Stimulated activated CD8-positive, alpha-beta memory T cell treated with anti-CD3 and anti-CD28 coated beads, Interleukin-15, amount 100 ng/mL, for 4 hours (primary cell): ENCODE results near the gene CATSPERE.
A peak's percentile ranks its signal among the peaks of the same experiment; 100 is the strongest.
"Not testable (repeated sequence)": the region's sequence is repeated elsewhere in the genome, so short reads cannot be mapped to it uniquely, and the experiment has no call there.

ENCODE experiments used
- DNase-seq, 2 donors: peaks; one replicate each; pipeline ENCODE4 v3.0.0-alpha.2; 2020; ENCODE audit warnings: low read depth in 2 of 2

The CATSPERE gene

DNA sequence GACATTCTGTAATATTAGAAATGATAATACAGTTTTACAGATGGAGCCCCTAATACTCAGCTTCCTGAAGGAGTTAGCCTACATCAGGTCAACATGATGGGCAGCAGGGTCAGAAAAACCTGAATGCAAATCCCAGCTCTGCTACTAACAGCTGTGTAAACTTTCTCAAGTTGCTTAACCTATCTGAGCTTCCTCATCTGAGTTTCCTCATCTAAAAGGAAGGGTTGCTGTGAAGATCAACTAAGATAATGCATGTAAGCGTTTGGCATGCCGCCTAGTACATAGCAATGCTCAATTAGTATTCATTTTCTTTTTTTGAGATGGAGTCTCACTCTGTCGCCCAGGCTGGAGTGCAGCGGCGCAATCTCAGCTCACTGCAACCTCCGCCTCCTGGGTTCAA, 173.5 kb downstream of the CATSPERE start:
- no peak for DNase-seq

DNA sequence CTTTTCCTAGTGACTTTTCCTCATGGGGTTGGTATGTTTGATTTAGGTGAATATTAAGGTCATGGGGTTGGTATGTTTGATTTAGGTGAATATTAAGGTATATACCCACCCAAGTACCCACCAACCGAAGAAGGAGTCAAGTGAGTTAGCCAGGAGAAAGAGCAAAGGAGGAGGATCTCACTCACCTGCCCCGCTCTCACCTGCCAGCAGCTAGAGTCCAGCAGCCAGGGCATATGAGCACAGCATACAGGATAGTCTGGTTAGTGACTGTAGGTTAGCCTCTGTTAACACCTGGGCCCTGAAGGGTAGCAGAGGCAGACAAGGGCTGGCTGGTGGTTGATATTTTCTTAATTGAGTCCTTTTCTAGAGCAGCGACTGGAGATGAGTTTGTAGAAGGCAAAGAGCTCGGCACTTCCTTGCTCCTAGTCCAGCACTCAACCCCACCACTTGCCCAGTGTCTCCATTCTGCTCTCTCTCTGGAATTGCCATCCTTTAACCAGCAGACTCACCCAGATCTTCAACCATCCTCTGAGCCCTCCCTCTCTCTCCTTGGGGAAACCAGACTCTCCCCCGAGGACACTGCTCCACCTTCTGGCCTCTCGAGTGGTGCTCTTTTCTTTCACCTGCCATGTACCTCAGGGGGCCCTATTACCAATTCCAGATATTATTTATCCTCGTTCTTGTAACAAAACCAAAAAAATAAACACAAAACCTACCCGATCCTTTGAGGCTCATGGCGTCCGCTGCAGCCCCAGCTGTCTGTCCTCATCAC, 175.6 kb downstream of the CATSPERE start:
- no peak for DNase-seq

DNA sequence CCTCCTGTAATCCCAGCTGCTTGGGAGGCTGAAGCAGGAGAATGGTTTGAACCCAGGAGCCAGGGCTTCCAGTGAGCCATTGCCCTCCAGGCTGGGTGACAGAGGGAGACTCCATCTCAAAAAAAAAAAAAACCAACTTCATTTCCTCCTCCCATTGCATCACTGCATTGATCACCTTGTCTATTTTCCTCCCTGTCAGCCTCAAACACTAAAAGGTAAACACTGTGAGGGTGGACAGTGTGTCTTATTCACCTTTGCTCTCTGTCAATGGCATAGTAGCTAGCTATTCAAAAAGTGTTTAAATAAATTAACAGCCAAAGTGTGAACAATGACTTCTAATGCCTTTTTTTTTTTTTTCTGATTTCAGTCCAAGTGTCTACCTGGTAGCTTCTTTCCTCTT, 178.5 kb downstream of the CATSPERE start:
- no peak for DNase-seq

DNA sequence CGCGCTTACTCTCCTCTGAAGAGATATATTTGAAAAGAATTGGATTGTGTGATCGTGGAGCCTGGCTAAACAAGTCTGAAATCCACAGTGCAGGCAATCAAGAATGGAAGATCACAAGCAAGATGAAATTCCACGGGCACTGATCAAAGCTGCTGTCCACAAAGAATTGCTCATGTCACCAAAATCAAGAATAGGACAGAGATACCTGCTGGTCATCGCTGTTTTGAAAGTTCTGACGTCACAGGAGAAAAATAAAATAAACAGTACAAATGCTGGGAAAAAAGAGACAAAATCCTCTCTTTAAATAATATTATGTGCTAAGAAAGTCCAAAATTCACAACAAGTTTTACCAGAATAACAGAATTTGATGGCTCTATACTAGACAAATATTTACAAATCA, 179.8 kb downstream of the CATSPERE start:
- DNase-seq: no peak

DNA sequence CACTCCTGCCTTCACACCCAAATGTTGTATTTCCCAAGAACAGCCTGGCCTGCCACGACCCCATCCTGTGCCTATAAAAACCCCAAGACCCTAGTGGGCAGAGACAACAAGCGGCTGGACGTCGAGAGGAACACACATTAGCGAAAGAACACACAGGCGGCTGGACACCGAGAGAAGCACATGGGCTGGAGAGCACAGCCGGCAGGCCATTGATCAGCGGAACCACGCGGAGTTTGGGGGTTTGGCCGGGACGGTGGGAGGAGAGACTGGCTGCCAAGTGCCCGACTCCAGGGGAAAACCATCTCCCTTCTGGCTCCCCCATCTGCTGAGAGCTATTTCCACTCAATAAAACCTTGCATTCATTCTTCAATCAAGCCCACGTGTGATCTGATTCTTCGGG, 181.5 kb downstream of the CATSPERE start:
- DNase-seq: no peak

DNA sequence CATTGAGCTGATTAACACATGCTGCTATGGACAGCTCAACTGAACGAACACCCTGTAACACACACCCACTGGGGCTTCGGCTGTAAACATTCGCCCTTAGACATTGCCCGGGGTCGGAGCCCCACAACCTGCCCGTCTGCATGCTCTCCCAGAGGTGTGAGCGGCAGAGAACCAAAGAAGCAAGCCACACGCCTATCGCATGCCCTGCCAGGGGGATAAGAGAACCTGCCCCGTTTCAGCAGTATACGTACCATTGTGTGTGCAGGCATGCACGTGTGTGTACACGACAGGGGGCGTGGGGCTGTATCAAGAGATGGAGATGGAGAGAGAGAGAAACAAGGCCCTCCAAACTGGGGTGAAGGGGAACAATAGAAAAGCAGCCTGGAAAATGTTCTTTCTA, 181.9 kb downstream of the CATSPERE start:
- no peak for DNase-seq

DNA sequence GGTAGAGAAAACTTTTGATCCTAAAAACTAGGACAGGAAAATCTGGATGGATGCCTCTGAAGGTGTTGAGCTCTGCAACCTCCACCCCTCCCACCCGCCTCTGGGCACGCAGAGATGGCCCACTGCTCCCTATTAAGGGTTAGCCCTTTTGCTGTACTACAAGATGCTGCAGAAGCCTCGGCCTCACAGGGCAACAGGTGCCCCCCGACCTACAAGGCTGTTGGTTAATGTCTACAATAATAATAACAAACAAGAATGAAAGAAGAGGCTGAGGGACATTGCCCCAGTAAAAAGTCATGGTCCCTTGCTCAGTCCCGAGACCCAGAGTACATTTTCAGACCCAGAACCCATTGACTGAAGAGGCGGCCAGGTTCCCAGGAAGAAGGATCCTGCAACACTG, 184.3 kb downstream of the CATSPERE start:
- no peak for DNase-seq

DNA sequence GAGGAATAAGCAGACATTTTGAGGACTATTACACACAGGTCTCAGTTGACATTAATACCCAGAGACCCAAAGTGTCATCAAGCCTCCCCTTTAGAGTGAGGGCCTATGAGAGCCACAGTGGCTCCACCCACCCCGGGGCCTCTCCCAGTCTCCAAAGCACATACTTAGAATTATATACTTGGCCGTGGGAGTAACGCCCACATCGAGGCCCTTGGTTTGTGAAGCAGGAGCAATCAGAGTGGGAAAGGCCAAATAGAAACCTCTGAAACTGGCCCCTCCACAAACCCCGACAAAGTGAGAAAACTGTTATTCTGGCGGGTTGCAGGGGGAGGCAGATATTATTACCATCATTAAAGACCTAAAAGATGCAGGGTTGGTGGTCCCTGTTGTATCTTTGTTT, 184.8 kb downstream of the CATSPERE start:
- DNase-seq: no peak

DNA sequence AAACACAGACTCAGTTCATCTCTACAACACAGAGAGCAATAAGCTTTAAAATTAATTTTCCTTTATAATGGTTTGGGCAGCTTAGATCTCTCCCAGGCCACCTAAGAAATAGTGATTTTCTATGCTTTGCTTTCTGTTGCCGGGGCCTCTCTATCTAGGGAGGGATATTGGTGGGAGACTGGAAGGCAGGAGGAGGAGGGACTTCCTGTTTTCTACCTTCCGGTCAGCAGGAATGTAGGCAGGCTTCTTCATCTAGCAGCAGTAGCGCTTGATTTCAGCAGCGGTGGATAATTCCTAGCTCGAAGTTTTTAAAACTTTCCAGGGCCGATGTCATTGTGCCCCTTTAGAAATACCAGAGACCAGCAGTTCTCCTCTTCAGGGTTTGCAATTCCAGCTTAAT, 186.7 kb downstream of the CATSPERE start:
- no peak for DNase-seq

DNA sequence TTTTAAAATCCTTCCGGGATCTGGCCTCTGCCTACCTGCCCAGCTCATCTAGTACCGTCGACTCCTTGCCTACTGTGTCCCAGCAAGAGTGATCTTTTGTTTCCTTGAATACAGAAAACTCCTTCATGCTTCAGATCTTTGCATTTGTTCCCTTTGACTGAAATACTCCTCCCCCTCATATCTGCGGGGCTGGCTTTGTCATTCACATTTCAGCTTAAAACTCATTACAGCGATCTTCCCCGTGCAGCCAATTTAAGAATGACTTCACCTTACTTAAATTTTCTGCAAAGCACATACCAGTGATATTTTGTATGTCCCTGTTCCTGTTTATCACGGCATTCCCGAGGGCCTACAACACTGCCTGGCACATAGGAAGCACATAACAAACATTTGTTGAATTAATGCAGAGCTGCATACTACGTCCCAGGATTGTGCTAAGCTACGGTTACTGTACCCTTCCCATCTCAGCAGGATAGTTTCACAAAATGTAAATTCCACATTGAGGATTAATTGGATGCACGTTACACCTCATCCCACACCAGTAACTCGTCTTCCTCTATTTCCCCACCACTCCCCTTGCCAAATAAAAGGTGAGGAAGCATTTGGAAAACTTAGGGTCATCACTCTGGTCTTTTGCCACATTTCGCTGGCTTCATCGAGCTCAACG, 191.0 kb downstream of the CATSPERE start:
- no peak for DNase-seq

DNA sequence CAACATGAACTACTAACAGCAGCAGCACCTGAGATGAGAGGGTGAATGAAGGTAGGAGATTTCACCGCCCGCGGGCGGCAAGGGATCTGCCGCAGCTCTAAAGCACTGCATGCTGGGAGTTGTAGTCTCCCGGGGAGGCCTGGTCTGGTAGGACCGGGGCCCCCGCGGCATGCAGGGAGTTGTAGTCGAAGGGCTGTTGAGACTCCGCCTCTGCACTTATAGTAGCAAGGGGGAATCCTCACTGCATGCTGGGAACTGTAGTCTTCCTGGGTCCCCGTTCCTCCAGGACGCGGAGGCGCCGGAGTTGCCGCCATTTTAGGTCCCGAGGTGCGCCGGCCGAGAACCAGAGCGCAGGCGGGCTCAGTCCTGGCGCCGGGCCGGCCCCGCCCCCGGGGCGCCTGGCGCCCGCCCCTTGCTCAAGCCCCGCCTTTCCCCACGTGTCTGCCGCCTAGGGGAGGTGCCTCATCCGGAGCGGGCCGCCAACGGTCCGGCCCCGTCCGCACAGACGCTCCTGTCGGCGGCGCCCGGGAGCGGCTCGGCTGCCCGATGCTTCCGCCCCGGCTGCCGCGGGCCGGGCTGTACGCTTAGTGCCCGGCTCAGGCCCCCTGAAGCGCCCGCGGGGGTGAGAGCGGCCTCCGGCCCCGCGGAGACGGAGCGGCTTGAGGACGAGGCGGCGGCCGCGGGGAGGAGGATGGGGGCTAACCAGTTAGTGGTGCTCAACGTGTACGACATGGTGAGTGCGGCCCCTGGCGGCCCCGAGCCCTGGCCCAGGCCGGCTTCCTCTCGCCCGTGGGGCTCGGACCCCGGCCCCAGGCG, 191.8 kb downstream of the CATSPERE start, which contains the start of gene DESI2:
Gene DESI2 (plus strand): TSS at position 504 of the 816 bp plus-strand sequence. CDS start 188 bp downstream, at position 692.
- peak; percentile 95 to 98 for DNase-seq

DNA sequence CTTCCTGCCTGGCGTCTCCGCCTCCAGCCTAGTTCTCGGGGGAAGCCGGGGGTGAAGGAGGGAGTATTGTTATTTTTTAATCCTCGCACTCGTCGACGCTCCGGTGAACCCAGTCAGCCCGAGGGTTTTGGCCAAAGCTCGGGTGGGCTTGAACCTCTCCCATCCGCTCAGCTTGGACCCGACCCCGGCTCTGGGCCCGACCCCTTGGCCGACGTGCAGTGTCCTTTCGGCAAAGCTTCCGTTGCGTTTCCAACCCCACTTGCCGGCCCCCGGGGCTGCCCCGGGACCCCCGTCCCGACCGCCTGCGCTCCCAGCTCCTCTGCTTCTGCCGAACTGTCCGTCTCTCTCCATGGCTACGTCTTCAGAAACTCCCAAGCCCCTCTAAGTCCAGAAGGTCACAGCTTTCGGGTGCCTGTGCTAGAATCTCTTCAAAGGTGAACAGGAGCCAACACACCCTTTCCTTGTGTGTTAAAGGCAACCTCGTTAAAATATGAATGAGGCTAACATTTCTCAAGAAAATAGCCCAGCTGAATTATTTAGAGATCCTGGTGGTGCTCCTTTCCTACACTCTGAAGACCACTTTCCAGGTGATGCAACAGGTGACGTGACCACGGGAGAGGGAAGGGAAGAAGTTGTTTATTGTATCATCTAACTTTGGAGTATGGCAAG, 192.5 kb downstream of the CATSPERE start:
- no peak for DNase-seq

DNA sequence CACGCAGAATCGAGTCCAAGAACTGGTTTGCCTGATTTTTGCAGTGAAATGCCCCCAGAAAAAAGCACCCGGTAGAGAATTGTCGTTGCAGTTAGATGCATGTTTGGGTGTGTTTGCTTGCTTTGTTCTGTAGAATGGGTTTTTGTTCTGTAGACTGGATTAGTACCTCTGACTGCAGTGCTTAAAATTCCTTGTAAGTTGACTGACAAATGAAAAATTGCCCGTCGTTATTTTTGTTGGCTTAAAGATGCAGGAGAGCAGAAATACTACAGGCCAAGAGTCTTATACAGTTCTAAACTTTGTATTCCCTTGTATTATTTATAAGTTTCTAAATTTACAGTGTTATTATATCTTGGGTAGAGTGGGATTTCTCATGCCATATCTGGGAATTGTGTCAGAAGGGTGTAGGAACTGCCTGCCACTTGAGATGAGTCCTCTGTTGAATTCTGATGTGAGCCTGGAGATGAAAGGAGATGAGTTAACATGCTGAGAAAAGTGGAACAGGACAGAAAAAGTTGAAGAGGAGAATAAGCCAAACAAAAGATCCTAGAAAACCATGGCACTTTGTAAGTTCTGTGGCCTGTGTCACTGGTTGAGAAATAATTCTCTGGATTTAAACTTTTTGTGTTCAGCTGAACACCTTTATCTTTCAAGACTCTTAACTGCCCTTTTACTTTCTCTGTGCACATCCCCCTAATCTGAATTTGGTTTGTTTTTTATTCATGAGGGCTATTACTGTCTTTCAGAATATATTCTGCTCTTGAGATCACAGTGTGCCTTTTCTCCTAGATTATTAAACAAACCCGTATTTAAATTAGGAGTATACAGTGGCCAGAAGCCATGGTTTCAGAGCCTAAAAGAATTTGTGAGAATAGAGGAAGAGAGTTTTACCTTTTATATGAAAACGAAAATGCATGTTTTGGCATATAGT, 193.3 kb downstream of the CATSPERE start:
- DNase-seq: no peak

DNA sequence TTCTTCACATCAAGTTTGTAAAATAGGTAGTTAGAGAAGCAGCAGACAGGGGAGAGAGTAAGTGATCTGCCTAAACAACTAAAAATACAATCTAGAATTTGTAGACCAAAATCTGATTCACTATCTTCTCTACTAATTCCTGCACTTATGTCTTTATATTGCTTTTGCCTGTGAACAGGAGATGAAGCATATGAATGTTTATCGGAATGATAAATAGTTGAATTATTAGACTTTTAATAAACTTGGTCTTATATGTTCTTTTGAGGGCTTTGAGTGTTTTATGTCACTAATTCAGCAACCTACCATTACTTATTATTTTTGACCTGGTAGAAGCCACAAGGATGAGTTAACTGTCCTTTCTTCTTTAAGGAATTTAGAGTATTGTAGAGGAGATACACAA, 194.1 kb downstream of the CATSPERE start:
- DNase-seq: no peak

DNA sequence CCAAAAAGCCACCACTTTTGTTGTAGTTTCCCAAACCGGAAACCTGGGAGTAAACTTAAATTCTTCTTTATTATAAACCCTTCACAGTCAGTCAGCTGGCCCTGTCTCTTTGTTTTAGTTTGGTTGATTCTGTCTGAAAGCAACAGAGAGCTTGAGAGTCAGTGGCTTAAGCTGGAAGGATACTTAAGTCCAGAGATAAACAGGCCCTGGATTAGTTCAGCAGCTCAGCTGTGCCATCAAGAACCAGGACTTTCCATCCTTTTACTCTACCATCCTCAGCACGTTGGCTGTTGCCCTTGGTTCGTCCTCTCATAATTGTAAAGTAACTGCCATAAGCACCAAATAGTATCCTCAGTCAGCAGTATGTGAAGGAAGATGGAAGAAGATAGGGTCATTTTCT, 196.3 kb downstream of the CATSPERE start:
- DNase-seq: no peak

DNA sequence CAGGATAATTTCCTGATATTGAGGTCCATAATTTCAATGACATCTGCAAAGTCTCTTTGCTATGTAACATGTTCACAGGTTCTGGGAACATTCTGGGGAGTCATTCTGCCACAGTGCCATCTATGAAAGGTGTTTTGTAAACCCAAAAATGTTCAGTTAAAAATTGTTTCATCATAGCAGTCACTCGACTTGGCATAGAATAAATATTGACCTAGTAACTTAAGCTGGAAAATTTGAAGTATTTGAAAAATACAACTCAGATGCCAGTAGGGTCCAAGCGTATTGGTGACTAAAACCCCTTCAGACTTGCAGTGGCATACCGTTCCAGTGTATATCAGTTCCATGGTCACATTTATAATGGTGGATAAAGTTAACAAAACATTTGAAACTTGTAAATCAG, 198.6 kb downstream of the CATSPERE start:
- DNase-seq: no peak

DNA sequence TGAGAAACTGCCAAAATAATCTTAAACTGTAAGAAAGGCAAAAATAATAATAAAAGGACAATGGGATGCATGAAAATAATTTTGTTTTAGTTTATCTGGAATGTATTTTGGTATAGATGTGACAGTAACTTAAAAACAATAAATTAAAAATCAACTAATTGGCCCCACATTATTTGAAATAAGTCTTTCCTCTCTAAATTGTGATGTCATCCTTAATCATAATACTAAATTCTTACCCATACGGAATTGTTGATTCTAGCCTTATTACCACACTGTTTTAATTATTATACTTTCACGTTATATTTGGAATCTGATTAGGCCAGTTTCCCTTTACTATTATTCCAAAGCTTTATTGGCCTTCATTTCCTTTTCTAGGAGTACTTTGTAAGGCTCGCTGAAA, 199.5 kb downstream of the CATSPERE start:
- DNase-seq: no peak

DNA sequence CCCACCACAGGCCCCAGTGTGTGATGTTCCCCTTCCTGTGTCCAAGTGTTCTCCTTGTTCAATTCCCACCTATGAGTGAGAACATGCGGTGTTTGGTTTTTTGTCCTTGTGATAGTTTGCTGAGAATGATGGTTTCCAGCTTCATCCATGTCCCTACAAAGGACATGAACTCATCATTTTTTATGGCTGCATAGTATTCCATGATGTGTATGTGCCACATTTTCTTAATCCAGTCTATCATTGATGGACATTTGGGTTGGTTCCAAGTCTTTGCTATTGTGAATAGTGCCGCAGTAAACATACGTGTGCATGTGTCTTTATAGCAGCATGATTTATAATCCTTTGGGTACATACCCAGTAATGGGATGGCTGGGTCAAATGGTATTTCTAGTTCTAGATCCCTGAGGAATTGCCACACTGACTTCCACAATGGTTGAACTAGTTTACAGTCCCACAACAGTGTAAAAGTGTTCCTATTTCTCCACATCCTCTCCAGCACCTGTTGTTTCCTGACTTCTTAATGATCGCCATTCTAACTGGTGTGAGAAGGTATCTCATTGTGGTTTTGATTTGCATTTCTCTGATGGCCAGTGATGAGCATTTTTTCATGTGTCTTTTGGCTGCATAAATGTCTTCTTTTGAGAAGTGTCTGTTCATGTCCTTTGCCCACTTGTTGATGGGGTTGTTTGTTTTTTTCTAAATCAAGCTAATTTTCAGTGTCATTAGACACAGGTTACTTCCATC, 200.7 kb downstream of the CATSPERE start:
- not testable (repeated sequence) for DNase-seq

DNA sequence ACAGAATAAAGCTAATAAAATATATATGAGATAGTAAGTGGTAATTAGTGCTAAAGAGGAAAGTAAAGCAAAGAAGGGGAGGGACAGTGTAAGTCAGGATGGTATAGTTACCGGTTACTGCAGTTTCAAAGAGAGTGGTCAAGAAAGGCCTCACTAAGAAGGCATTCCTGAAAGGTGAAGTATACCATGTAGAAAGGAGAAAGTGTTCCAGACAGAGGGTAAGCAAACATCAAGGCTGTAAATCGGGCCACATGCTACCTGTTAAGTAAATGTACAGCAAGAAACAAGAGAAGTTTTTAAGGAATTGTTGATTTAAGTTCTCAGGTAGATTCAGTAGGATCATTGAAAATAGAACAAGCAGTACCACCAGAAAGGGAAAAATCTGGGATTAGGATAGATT, 201.5 kb downstream of the CATSPERE start:
- no peak for DNase-seq

DNA sequence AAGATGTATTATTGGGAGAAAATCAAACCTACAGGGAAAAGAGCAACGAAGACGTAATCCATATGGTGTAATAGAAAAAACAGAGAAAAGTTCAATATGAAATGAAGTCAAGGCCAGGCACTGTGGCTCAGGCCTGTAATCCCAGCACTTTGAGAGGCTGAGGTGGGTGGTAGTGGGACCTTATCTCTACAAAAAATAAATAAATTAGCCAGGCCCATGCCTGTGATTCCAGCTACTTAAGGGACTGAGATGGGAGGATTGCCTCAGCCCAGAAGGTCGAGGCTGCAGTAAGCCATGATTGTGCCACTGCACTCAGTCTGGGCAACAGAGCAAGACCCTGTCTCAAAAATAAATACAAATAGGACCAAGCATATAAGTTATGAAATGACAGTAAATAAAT, 203.3 kb downstream of the CATSPERE start:
- DNase-seq: no peak
